Fibroblast of mammary gland (primary cell): ENCODE results near the gene BCL2.
"Not testable (repeated sequence)": the region's sequence is repeated elsewhere in the genome, so short reads cannot be mapped to it uniquely, and the experiment has no call there.

Experiments used
- DNase-seq: peaks from one replicate; pipeline ENCODE4 v3.0.0-alpha.2; 2010; ENCODE audit warnings: low read depth
- H3K4me3 ChIP-seq: 2 replicates; pipeline ENCODE4 v1.5.1; 2011; ENCODE audit warnings: low read depth, mild to moderate bottlenecking, low read length, moderate library complexity; ENCODE audit not compliant: control insufficient read depth
- CTCF ChIP-seq: conservative IDR thresholded peaks from 2 replicates; pipeline ENCODE4 v1.5.1; 2011; ENCODE audit warnings: low read depth, low read length, inconsistent platforms; ENCODE audit not compliant: control insufficient read depth, insufficient read depth

The BCL2 gene

DNA sequence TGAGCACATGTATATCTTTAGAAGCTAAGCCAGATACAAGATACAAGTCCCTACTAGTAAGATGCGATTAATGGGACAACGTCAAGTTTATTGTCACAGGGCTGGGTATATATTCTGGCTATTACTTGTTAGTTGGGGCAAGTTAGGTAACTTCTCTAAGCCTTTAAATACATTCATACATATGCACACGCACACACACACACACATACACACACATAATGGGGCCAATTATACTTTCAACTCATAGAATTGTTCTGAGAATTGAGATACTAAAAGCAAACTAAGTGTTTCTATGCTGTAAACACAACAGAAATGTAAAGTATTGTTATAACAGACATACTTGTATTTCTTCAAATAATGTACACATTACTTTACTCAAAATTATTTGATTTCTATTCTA is 116.1 kb downstream of the BCL2 start:
- no peak overlapping the region for H3K4me3 ChIP-seq
- DNase-seq: no peak
- TF ChIP-seq CTCF: no peak

DNA sequence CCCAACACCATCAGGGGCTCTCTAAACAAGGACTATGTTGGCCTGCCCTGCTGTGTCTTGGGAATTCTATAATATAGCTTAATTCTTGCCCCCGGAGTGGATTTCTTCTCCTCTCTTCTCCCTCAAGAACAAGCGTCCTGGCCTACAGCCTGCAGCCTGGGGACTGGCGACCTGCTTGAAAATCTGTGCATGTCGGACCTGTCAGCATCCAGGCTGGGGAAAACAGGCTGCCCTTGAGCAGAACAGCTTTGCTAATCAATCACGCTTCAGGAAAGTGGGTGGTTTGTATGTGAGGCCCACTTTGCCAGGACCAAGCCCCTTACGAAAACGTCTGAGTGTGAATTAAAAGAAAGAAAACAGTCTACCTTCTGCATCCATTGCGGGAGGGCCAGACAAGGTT is 116.7 kb downstream of the BCL2 start:
- DNase-seq: no peak
- no peak overlapping the region for H3K4me3 ChIP-seq
- TF ChIP-seq CTCF: no peak

DNA sequence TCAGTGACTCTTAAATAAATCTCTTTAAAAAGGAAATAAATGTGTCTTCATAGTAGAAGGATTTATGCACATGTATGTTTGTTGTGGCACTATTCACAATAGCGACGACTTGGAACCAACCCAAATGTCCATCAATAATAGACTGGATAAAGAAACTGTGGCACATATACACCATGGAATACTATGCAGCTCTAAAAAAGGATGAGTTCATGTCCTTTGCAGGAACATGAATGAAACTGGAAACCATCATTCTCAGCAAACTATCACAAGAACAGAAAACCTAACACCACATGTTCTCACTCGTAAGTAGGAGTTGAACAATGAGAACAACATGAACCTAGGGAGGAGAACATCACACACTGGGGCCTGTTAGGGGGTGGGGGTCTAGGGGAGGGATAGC is 118.1 kb downstream of the BCL2 start:
- not testable (repeated sequence) for H3K4me3 ChIP-seq, DNase-seq

GRCh38 chr18:63199743-63200241 is 119.8 kb downstream of the BCL2 start:
- DNase-seq: no peak
- no peak overlapping the region for H3K4me3 ChIP-seq
- TF ChIP-seq CTCF: no peak

DNA sequence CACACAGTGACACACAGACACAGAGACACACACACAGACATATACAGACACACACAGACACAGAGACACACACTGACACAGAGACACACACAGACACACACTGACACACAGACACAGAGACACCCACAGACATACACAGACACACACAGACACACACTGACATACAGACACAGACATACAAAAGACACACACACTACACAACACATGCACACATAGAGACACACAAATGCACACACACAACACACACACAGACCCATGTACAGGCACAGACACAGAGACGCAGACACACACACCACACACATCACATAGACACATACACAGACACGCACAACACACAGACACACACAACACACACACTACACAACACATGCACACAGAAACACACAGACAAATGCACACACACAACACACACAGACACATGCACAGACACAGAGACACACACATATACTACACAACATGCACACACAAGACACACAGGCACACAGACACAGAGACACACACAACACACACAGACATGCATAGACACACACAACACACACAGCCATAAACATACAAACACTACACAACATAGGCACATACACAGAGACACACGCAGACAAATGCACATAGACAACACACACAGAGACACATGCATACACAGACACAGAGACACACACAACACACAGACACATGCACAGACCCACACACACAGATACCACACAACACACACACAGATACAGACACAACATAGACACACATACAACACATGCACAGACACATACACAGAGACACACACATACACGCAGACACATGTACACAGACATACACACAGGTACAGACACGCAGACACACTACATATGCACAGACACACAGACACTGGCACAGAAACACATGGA is 120.5 kb downstream of the BCL2 start:
- no peak overlapping the region for H3K4me3 ChIP-seq
- no peak for DNase-seq
- no peak for TF ChIP-seq CTCF

DNA sequence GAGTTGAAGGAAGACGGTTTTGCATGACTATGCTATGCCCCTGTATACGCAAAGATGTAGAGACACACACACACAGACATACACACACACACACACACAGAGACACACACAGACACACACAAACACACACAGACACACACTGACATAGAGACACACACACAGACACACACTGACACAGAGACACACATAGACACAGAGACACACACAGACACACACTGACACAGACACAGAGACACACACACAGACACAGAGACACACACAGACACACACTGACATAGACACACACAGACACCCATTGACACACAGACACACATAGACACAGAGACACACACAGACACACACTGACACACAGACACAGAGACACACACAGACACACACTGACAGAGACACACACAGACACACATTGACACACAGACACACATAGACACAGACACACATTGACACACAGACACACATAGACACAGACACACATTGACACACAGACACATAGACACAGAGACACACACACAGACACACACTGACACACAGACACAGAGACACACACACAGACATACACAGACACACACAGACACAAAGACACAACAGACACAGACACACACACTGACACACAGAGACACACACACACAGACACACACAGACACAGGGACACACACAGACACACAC is 121.3 kb downstream of the BCL2 start:
- no peak for DNase-seq
- no peak for TF ChIP-seq CTCF
- H3K4me3 ChIP-seq: no peak overlapping the region

DNA sequence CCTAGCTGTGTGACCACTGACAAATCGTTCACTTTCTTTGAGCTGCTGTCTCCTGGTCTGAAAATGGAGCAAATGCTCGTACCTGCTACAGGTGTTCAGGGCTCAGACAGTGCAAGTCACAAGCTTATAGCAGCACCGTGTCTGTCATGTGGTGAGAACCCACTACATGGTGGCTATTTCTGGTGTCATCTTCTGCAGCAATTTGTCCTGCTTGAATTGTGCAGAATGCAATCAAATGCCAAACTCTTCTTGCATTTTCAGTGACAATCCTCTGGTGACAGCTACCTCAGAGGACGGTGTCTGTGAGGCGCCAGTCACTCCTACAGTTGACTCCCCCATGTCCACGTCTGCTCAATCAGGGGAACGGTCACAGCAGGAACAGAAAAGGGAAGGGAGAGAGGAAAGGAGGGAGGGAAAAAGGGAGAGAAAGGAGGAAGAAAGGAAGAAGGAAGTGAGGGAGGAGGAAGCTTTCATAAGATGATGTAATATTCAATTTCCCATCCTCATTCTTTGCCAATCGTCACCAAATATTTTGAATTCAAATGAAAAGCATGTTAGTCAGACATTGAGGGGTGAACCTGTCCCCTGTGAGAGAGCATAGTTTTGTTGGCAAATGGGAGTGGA is 122.2 kb downstream of the BCL2 start:
- no peak overlapping the region for H3K4me3 ChIP-seq
- DNase-seq: no peak
- no peak for TF ChIP-seq CTCF
